Heart left ventricle (tissue), 13 donors: ENCODE measurements around the gene PSMB2.

Source experiments
- POLR2A ChIP-seq, 2 donors: fragments of 450-650 bp; IDR thresholded peaks; one replicate each; pipeline ENCODE4 v1.6.1; 2017; ENCODE audit warnings: antibody characterized with exemption in 2 of 2, mild to moderate bottlenecking in 2 of 2, moderate library complexity in 2 of 2
- TF ChIP-seq, protein P1 (sequence below), 12 donors: fragments of 200-600 bp; sonication (generic) in 4 of 12; IDR thresholded peaks; one replicate each; pipeline versions ENCODE4 v1.5.0 to v1.8.0; 2018 to 2022; ENCODE audit warnings: antibody characterized with exemption in 12 of 12, mild to moderate bottlenecking in 5 of 12
- donor health status: ischemic (EF 13 %, LVEDD 7.1; RV severe dilation, severe dysfunction).
- donor health status: DM: no; HTN: yes; CAD: no.
- donor health status: DM: no; HTN: no; CAD: no.
- donor health status: ischemic (EF 25% LVEDD 6.9; RV normal size, moderate dysfunction).
- donor health status: ischemic (EF 25% LVEDD 5.7; RV mildly dilated, moderate dysfunction).
- donor health status: ischemic (EF 35%, LVEDD 5.7; RV mildly dilated, moderate dysfunction).
- donor health status: nonischemic (EF 11% LVEDD 7.7; RV severe dilation, severe dysfunction).
- donor health status: DM: yes; HTN: yes; CAD: no.
- donor health status: PGD.
- donor health status: ischemic (EF 29% LVEDD 5.4; RV normal size, mild dysfunction).
- donor health status: nonischemic (EF 23%, LVEDD 6.1; RV moderate dilation, normal function).

DNA sequence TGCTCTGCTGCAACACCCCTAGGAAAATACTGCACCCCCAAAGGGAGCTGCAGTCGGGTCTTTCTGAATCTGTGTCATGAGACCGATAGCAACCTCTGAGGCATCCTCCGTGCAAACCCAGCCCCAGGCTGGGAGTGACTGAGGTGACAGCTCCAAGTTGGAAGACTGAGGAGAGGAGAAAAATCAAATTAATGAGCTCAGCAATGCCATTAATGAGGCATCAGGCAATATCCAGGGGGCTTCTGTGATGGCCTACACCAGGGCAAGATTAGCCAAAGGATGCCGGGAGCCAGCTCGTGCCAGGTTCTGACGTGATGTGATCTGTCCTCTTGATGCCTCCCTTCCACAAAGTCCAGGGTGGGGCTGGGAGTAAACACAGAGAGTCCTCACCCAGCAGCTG, 30.8 kb upstream of the PSMB2 start:
- no peak for TF ChIP-seq POLR2A (IDR thresholded peaks at IDR 0.05)
- TF ChIP-seq, protein P1, sequence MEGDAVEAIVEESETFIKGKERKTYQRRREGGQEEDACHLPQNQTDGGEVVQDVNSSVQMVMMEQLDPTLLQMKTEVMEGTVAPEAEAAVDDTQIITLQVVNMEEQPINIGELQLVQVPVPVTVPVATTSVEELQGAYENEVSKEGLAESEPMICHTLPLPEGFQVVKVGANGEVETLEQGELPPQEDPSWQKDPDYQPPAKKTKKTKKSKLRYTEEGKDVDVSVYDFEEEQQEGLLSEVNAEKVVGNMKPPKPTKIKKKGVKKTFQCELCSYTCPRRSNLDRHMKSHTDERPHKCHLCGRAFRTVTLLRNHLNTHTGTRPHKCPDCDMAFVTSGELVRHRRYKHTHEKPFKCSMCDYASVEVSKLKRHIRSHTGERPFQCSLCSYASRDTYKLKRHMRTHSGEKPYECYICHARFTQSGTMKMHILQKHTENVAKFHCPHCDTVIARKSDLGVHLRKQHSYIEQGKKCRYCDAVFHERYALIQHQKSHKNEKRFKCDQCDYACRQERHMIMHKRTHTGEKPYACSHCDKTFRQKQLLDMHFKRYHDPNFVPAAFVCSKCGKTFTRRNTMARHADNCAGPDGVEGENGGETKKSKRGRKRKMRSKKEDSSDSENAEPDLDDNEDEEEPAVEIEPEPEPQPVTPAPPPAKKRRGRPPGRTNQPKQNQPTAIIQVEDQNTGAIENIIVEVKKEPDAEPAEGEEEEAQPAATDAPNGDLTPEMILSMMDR (IDR thresholded peaks at IDR 0.05): no peak
